IMR-90 (cell line): Measurements from ENCODE around the gene NKX6-1. TPM values are rescaled to one million over a fixed set of nuclear protein-coding genes. Genes with fewer than 3 reads are reported as not detected.

Source experiments
- ATAC-seq: fragments of 200-7000 bp; cut with Tn5 transposase; 2 replicates; pipeline ENCODE4 v1.9.1; 2020; ENCODE audit warnings: low read depth, mild to moderate bottlenecking, moderate library complexity
- BruUV-seq: library from RNA; stranded (reverse); fragments of 400-500 nt; replicated peaks from 2 replicates; lab custom pipeline; 2021; lab: Mats Ljungman, UMichigan
- CTCF ChIA-PET: fragments of 300-600 bp; formaldehyde crosslinking; extraction: SDS; loops from one replicate; lab custom pipeline; 2021; ENCODE audit warnings: antibody characterized with exemption; lab: Yijun Ruan, JAX
- POLR2A ChIA-PET: fragments of 300-600 bp; sonication (Branson Sonifier 250); formaldehyde crosslinking; loops from one replicate; lab custom pipeline; 2022; ENCODE audit warnings: antibody characterized with exemption; ENCODE audit not compliant: unreplicated experiment; lab: Charles Lee
- DNase-seq: peaks from one replicate; pipeline ENCODE4 v3.0.0; 2013
- H2AFZ ChIP-seq: replicated peaks from 2 replicates; pipeline ENCODE3; 2013; ENCODE audit warnings: low read length, mild to moderate bottlenecking; ENCODE audit not compliant: poor library complexity
- H2AK5ac ChIP-seq: 2 replicates; pipeline ENCODE4 v1.6.1; 2013; ENCODE audit warnings: low read depth, low read length, inconsistent platforms
- H2AK9ac ChIP-seq: replicated peaks from 2 replicates; pipeline ENCODE3; 2013; ENCODE audit warnings: mild to moderate bottlenecking, low read depth, low read length, moderate library complexity; ENCODE audit not compliant: poor library complexity
- H2BK120ac ChIP-seq: 2 replicates; pipeline ENCODE4 v1.6.1; 2013; ENCODE audit warnings: low read depth, low read length, inconsistent platforms
- H2BK15ac ChIP-seq: 3 replicates; pipeline ENCODE4 v1.6.1; 2013; ENCODE audit warnings: low read depth, low read length, inconsistent platforms
- H2BK20ac ChIP-seq: 2 replicates; pipeline ENCODE4 v1.6.1; 2013; ENCODE audit warnings: low read depth, mild to moderate bottlenecking, inconsistent platforms, low read length, moderate library complexity
- H2BK5ac ChIP-seq: 2 replicates; pipeline ENCODE4 v1.6.1; 2013; ENCODE audit warnings: mild to moderate bottlenecking, low read depth, low read length, inconsistent platforms; ENCODE audit not compliant: poor library complexity, severe bottlenecking
- H3K14ac ChIP-seq: replicated peaks from 2 replicates; pipeline ENCODE4 v1.6.1; 2013; ENCODE audit warnings: low read depth, low read length, inconsistent platforms
- H3K18ac ChIP-seq: 2 replicates; pipeline ENCODE4 v1.6.1; 2013; ENCODE audit warnings: low read depth, low read length, control low read depth
- H3K23ac ChIP-seq: 2 replicates; pipeline ENCODE4 v1.6.1; 2013; ENCODE audit warnings: low read depth, low read length, inconsistent platforms
- H3K27ac ChIP-seq: 2 replicates; pipeline ENCODE4 v1.5.1; 2013; ENCODE audit warnings: mild to moderate bottlenecking, control low read depth, low read length; ENCODE audit not compliant: insufficient read depth
- H3K27me3 ChIP-seq: 2 replicates; pipeline ENCODE4 v1.6.1; 2013; ENCODE audit warnings: low read length; ENCODE audit not compliant: control insufficient read depth, insufficient read depth
- H3K36me3 ChIP-seq: 2 replicates; pipeline ENCODE4 v1.6.1; 2013; ENCODE audit warnings: low read length, mixed read lengths; ENCODE audit not compliant: control insufficient read depth, insufficient read depth
- H3K4ac ChIP-seq: 2 replicates; pipeline ENCODE4 v1.6.1; 2013; ENCODE audit warnings: low read depth, low read length, inconsistent platforms
- H3K4me1 ChIP-seq: 2 replicates; pipeline ENCODE4 v1.6.1; 2013; ENCODE audit warnings: low read length, mixed read lengths; ENCODE audit not compliant: control insufficient read depth, insufficient read depth
- H3K4me2 ChIP-seq: 2 replicates; pipeline ENCODE4 v1.6.1; 2013; ENCODE audit warnings: low read depth, mild to moderate bottlenecking, control low read depth, low read length, moderate library complexity
- H3K4me3 ChIP-seq: 2 replicates; pipeline ENCODE4 v1.5.1; 2013; ENCODE audit warnings: low read depth, mild to moderate bottlenecking, control low read depth, low read length, moderate library complexity; ENCODE audit not compliant: insufficient read depth
- H3K56ac ChIP-seq: 2 replicates; pipeline ENCODE4 v1.6.1; 2013; ENCODE audit warnings: low read length, inconsistent platforms; ENCODE audit not compliant: insufficient read depth; ENCODE audit errors: extremely low read depth
- H3K79me1 ChIP-seq, 2 experiments: 2 replicates each; pipeline ENCODE4 v1.6.1; 2013; ENCODE audit warnings: low read length in 2 of 2, inconsistent platforms in 1 of 2, low read depth in 1 of 2
- H3K9ac ChIP-seq: 2 replicates; pipeline ENCODE4 v1.6.1; 2013; ENCODE audit warnings: low read depth, low read length, control low read depth
- H3K9me1 ChIP-seq: 2 replicates; pipeline ENCODE4 v1.6.1; 2013; ENCODE audit warnings: low read length, inconsistent platforms; ENCODE audit not compliant: insufficient read depth
- H3K9me3 ChIP-seq: 2 replicates; pipeline ENCODE4 v1.6.1; 2013; ENCODE audit warnings: low read length; ENCODE audit not compliant: control insufficient read depth, insufficient read depth
- H4K20me1 ChIP-seq: 2 replicates; pipeline ENCODE4 v1.6.1; 2013; ENCODE audit warnings: low read length, inconsistent platforms; ENCODE audit not compliant: insufficient read depth
- H4K5ac ChIP-seq: 2 replicates; pipeline ENCODE4 v1.6.1; 2013; ENCODE audit warnings: mild to moderate bottlenecking, low read depth, low read length, control low read depth
- H4K8ac ChIP-seq, 2 experiments: 2 replicates each; pipeline ENCODE4 v1.6.1; 2013; ENCODE audit warnings: low read depth in 2 of 2, low read length in 2 of 2, control low read depth in 1 of 2, inconsistent platforms in 1 of 2
- H4K91ac ChIP-seq: 2 replicates; pipeline ENCODE4 v1.6.1; 2013; ENCODE audit warnings: low read depth, low read length, inconsistent platforms; ENCODE audit not compliant: insufficient read depth
- BHLHE40 ChIP-seq: fragments of 150-350 bp; IDR thresholded peaks from 2 replicates; pipeline ENCODE4 v1.6.1; 2016; ENCODE audit warnings: mild to moderate bottlenecking, low read depth, low read length
- CEBPB ChIP-seq: IDR thresholded peaks from 2 replicates; pipeline ENCODE4 v1.6.1; 2012; ENCODE audit warnings: low read depth, low read length, improper control_type of control experiment
- CHD1 ChIP-seq: IDR thresholded peaks from 2 replicates; pipeline ENCODE4 v1.6.1; 2012; ENCODE audit warnings: low read depth, low read length, improper control_type of control experiment
- CTCF ChIP-seq: conservative IDR thresholded peaks from 2 replicates; pipeline ENCODE4 v1.5.1; 2012; ENCODE audit warnings: mild to moderate bottlenecking, low read depth, low read length, improper control_type of control experiment
- ELK1 ChIP-seq: fragments of 150-350 bp; IDR thresholded peaks from 2 replicates; pipeline ENCODE4 v1.6.1; 2016; ENCODE audit warnings: low read depth, mild to moderate bottlenecking, low read length, moderate library complexity, borderline replicate concordance
- FOS ChIP-seq: fragments of 150-350 bp; IDR thresholded peaks from 2 replicates; pipeline ENCODE4 v1.6.1; 2016; ENCODE audit warnings: low read depth, low read length
- MAFK ChIP-seq: IDR thresholded peaks from 2 replicates; pipeline ENCODE4 v1.6.1; 2012; ENCODE audit warnings: low read depth, low read length, improper control_type of control experiment
- MAZ ChIP-seq: IDR thresholded peaks from 2 replicates; pipeline ENCODE4 v1.6.1; 2012; ENCODE audit warnings: low read depth, mild to moderate bottlenecking, low read length, improper control_type of control experiment, moderate library complexity, borderline replicate concordance
- MXI1 ChIP-seq: IDR thresholded peaks from 2 replicates; pipeline ENCODE4 v1.6.1; 2012; ENCODE audit warnings: low read depth, mild to moderate bottlenecking, low read length, moderate library complexity, borderline replicate concordance
- NFE2L2 ChIP-seq: fragments of 150-350 bp; IDR thresholded peaks from 2 replicates; pipeline ENCODE4 v1.6.1; 2016; ENCODE audit warnings: low read depth, mild to moderate bottlenecking, low read length
- POLR2A ChIP-seq: IDR thresholded peaks from 2 replicates; pipeline ENCODE4 v1.6.1; 2012; ENCODE audit warnings: mild to moderate bottlenecking, low read depth, low read length
- RAD21 ChIP-seq: IDR thresholded peaks from 2 replicates; pipeline ENCODE4 v1.6.1; 2012; ENCODE audit warnings: low read length, improper control_type of control experiment
- RCOR1 ChIP-seq: IDR thresholded peaks from 2 replicates; pipeline ENCODE4 v1.6.1; 2012; ENCODE audit warnings: mild to moderate bottlenecking, low read length, improper control_type of control experiment; ENCODE audit not compliant: insufficient replicate concordance
- RFX5 ChIP-seq: IDR thresholded peaks from 2 replicates; pipeline ENCODE4 v1.8.0; 2012; ENCODE audit warnings: low read depth, mild to moderate bottlenecking, low read length, moderate library complexity
- SMC3 ChIP-seq: fragments of 150-350 bp; IDR thresholded peaks from 2 replicates; pipeline ENCODE4 v1.6.1; 2016; ENCODE audit warnings: low read depth, mild to moderate bottlenecking, antibody characterized with exemption, low read length, moderate library complexity
- USF2 ChIP-seq: fragments of 150-350 bp; IDR thresholded peaks from 2 replicates; pipeline ENCODE4 v1.6.1; 2017; ENCODE audit warnings: mild to moderate bottlenecking, antibody characterized with exemption, low read length, low read depth
- WGBS, 2 experiments: methylation state at CpG; one replicate each; pipeline versions ENCODE4 v1.1.5 to v1.1.7; 2013; ENCODE audit warnings: missing lambda C conversion rate in 2 of 2; ENCODE audit not compliant: insufficient read length in 1 of 2; ENCODE audit errors: extremely low coverage in 2 of 2; 5-methylcytosine and 5-hydroxymethylcytosine counted together
- dilution Hi-C: fragments of 300-500 bp; cut with HindIII; formaldehyde crosslinking; loops from one replicate; pipeline ENCODE4 v1.14.3; 2018; ENCODE audit warnings: low sequenced_read_pairs; ENCODE audit not compliant: unreplicated experiment
- in situ Hi-C: fragments of 300-500 bp; cut with MboI; formaldehyde crosslinking; loops from 3 replicates; pipeline ENCODE4 v1.14.3; 2019; ENCODE audit warnings: low sequenced_read_pairs, inconsistent platforms, mixed read lengths
- intact Hi-C: fragments of 100-400 bp; cut with micrococcal nuclease; formaldehyde crosslinking; loops from 2 replicates; pipeline ENCODE4 v1.10.0; 2022
- polyA plus RNA-seq, 3 experiments: library from polyadenylated mRNA; depleted of rRNA; stranded (reverse); fragments of >200 nt; gene quantifications; 2 replicates each; pipeline ENCODE4 v1.2.3, GENCODE V29; 2012; ENCODE audit warnings: low replicate concordance in 1 of 3
- total RNA-seq: library from RNA; depleted of rRNA; stranded (reverse); fragments of >200 nt; gene quantifications from 2 replicates; pipeline ENCODE4 v1.2.3, GENCODE V29; 2012

Gene NKX6-1
- total and polyA plus RNA-seq, 2 of the 4 experiments (the other 2 are of a cell fraction), result under 0.01 to 0.24 TPM

GRCh38 chr4:84495118-84495793 is 3.8 kb downstream of the NKX6-1 start:
- Histone ChIP-seq H4K5ac (no peak overlapping the region), H3K4me1 (no peaks in the 10 kb centered on the region; the same call in 1 of the 2 replicates), H3K4me2 (no peak overlapping the region), H4K91ac (no peak overlapping the region), H3K56ac (no peak overlapping the region), H2AK9ac (no peak overlapping the region), H3K23ac (no peak overlapping the region), H3K27ac (no peak overlapping the region), H2BK20ac (no peak overlapping the region), H3K4ac (no peak overlapping the region), H2BK15ac (no peak overlapping the region), H3K9me3 (peaks cover 21% of the 10 kb centered on the region), H3K4me3 (no peak overlapping the region), H4K8ac (no peak overlapping the region), H3K9me1 (no peaks in the 10 kb centered on the region), H2AFZ (no peak overlapping the region), H4K20me1 (no peaks in the 10 kb centered on the region), H3K36me3 (no peaks in the 10 kb centered on the region), H2AK5ac (no peak overlapping the region), H2BK120ac (no peak overlapping the region), H2BK5ac (no peak overlapping the region), H3K79me1 (no peaks in the 10 kb centered on the region), H3K18ac (no peak overlapping the region), H3K9ac (no peak overlapping the region), H3K14ac (no peak overlapping the region), H3K27me3 (peaks cover 75% of the 10 kb centered on the region)
- in situ Hi-C loops, result no loop called here
- DNase-seq (no peak), ATAC-seq (no peak)
- CTCF ChIA-PET, result interaction anchor here (0.6 kb wide), 1 partner anchor 511 kb away, joined by 4 read pairs; no protein-coding TSS in a partner anchor
- BruUV-seq, result no TSS peak
- dilution Hi-C loops, result no loop called here
- TF ChIP-seq ELK1 (no peak), BHLHE40 (no peak), RAD21 (no peak), NFE2L2 (no peak), MXI1 (no peak), CHD1 (no peak), USF2 (no peak), MAZ (no peak), CEBPB (no peak), RCOR1 (no peak), CTCF (no peak), SMC3 (no peak), RFX5 (no peak), POLR2A (no peak), MAFK (no peak), FOS (no peak)
- WGBS, 2 experiments, result 28% methylated on average over 3 of the region's 21 CpGs; no CpG with 5 or more reads in 1 of the 2 experiments
- POLR2A ChIA-PET, result no interaction called here
- intact Hi-C loops, result no loop called here
